H1 (cell line): ENCODE measurements around the gene HYAL1. TPM values are rescaled to one million over a fixed set of nuclear protein-coding genes. Genes with fewer than 3 reads are reported as not detected.

Source experiments
- CBX8 ChIP-seq: fragments of 300-800, 300-1000 bp; sonication (generic); IDR thresholded peaks from 2 replicates; pipeline ENCODE4 v1.7.1; 2016; ENCODE audit warnings: low read depth, low read length, borderline replicate concordance
- CEBPB ChIP-seq: IDR thresholded peaks from 2 replicates; pipeline ENCODE4 v1.6.1; 2012; ENCODE audit warnings: low read depth, low read length
- CREB1 ChIP-seq: IDR thresholded peaks from 2 replicates; pipeline ENCODE4 v1.6.1; 2012; ENCODE audit warnings: inconsistent platforms
- CTBP2 ChIP-seq: IDR thresholded peaks from 2 replicates; pipeline ENCODE4 v1.7.0; 2011; ENCODE audit warnings: borderline replicate concordance, mild to moderate bottlenecking, moderate library complexity, mixed read lengths, low read length; ENCODE audit not compliant: insufficient read depth, insufficient read length
- EGR1 ChIP-seq: IDR thresholded peaks from 2 replicates; pipeline ENCODE4 v1.6.1; 2011; ENCODE audit warnings: low read depth, low read length, borderline replicate concordance
- EZH2 ChIP-seq: fragments of 200-600 bp; sonication (generic); IDR thresholded peaks from 2 replicates; pipeline ENCODE4 v1.7.1; 2012; ENCODE audit warnings: low read depth, mild to moderate bottlenecking, moderate library complexity, low read length, inconsistent platforms; ENCODE audit not compliant: severe bottlenecking
- JUN ChIP-seq: IDR thresholded peaks from 2 replicates; pipeline ENCODE4 v1.6.1; 2011; ENCODE audit warnings: low read depth, mild to moderate bottlenecking, improper control_type of control experiment, low read length
- JUND ChIP-seq: IDR thresholded peaks from 2 replicates; pipeline ENCODE4 v1.6.1; 2011; ENCODE audit warnings: mild to moderate bottlenecking, improper control_type of control experiment, low read length
- KDM1A ChIP-seq: fragments of 200-600, 300-600 bp; sonication (generic); IDR thresholded peaks from 2 replicates; pipeline ENCODE4 v1.7.1; 2016; ENCODE audit warnings: mild to moderate bottlenecking, low read length, borderline replicate concordance
- KDM4A ChIP-seq: IDR thresholded peaks from one replicate; pipeline ENCODE4 v1.7.1; 2012; ENCODE audit warnings: low read depth, mild to moderate bottlenecking, moderate library complexity, low read length, inconsistent platforms; ENCODE audit not compliant: severe bottlenecking
- KDM5A ChIP-seq: fragments of 200-600 bp; IDR thresholded peaks from 2 replicates; pipeline ENCODE4 v1.7.1; 2012; ENCODE audit warnings: mild to moderate bottlenecking, low read length, inconsistent platforms, mixed read lengths
- NRF1 ChIP-seq: IDR thresholded peaks from 2 replicates; pipeline ENCODE4 v1.6.1; 2011; ENCODE audit warnings: mild to moderate bottlenecking, low read depth, low read length, improper control_type of control experiment
- PHF8 ChIP-seq: fragments of 200-600 bp; sonication (generic); conservative IDR thresholded peaks from 2 replicates; pipeline ENCODE4 v1.7.1; 2012; ENCODE audit warnings: low read depth, mild to moderate bottlenecking, inconsistent platforms, low read length, moderate library complexity
- POLR2AphosphoS5 ChIP-seq: IDR thresholded peaks from 2 replicates; pipeline ENCODE4 v1.6.1; 2011; ENCODE audit warnings: low read depth, low read length
- RAD21 ChIP-seq, 2 experiments: IDR thresholded peaks in 1 of 2; conservative IDR thresholded peaks in 1 of 2; 2 replicates each; pipeline ENCODE4 v1.6.1; 2011; ENCODE audit warnings: low read depth in 2 of 2, low read length in 2 of 2, improper control_type of control experiment in 1 of 2, inconsistent platforms in 1 of 2, mild to moderate bottlenecking in 1 of 2, moderate library complexity in 1 of 2
- RFX5 ChIP-seq: IDR thresholded peaks from 2 replicates; pipeline ENCODE4 v1.6.1; 2011; ENCODE audit warnings: low read depth, low read length, improper control_type of control experiment, borderline replicate concordance
- RXRA ChIP-seq: IDR thresholded peaks from 2 replicates; pipeline ENCODE4 v1.6.1; 2011; ENCODE audit warnings: low read depth, mild to moderate bottlenecking, low read length, moderate library complexity; ENCODE audit not compliant: insufficient read depth
- SIRT6 ChIP-seq: IDR thresholded peaks from one replicate; pipeline ENCODE4 v1.7.1; 2012; ENCODE audit warnings: low read length, inconsistent platforms
- SP1 ChIP-seq: IDR thresholded peaks from 2 replicates; pipeline ENCODE4 v1.6.1; 2011; ENCODE audit warnings: low read depth, low read length
- SP4 ChIP-seq: IDR thresholded peaks from 2 replicates; pipeline ENCODE4 v1.6.1; 2012; ENCODE audit warnings: low read length, inconsistent platforms
- TBP ChIP-seq: IDR thresholded peaks from 2 replicates; pipeline ENCODE4 v1.6.1; 2011; ENCODE audit warnings: low read depth, low read length, improper control_type of control experiment
- TCF12 ChIP-seq: IDR thresholded peaks from 2 replicates; pipeline ENCODE4 v1.6.1; 2011; ENCODE audit warnings: low read depth, mild to moderate bottlenecking, low read length
- YY1 ChIP-seq: IDR thresholded peaks from 2 replicates; pipeline ENCODE4 v1.6.1; 2011; ENCODE audit warnings: low read depth, mild to moderate bottlenecking, low read length
- ZNF274 ChIP-seq: IDR thresholded peaks from 2 replicates; pipeline ENCODE4 v1.7.0; 2012; ENCODE audit warnings: low read length, borderline replicate concordance; ENCODE audit errors: extremely low read depth
- polyA plus RNA-seq, 7 experiments: library from polyadenylated mRNA; depleted of rRNA in 3 of 7; stranded (reverse) in 5 of 7; unstranded in 2 of 7; fragments of >200 nt in 5 of 7; fragments of 200-250 nt in 2 of 7; gene quantifications; 1 replicate in 5 of 7; 2 replicates in 1 of 7; 4 replicates in 1 of 7; pipeline versions ENCODE4 v1.2.1 to v1.2.3, GENCODE V29; 2011 to 2013; ENCODE audit warnings: missing spikeins in 2 of 7, mixed read lengths in 2 of 7
- total RNA-seq: library from RNA; stranded (reverse); fragmentation: NEBNext Ultra II Directional; extraction: Animal tissue kit (Norgen Biotek cat#: 25700); gene quantifications from 2 replicates; pipeline ENCODE4 v1.2.1, GENCODE V29; 2021
- TF ChIP-seq, protein P1 (sequence below): IDR thresholded peaks from 2 replicates; pipeline ENCODE4 v1.6.1; 2012; ENCODE audit warnings: inconsistent platforms

Gene HYAL1
- total and polyA plus RNA-seq, 2 of the 8 experiments (the other 6 are each of a cell fraction or from before 2014, with no cell fraction given) = 2.0 to 5.4 TPM

DNA sequence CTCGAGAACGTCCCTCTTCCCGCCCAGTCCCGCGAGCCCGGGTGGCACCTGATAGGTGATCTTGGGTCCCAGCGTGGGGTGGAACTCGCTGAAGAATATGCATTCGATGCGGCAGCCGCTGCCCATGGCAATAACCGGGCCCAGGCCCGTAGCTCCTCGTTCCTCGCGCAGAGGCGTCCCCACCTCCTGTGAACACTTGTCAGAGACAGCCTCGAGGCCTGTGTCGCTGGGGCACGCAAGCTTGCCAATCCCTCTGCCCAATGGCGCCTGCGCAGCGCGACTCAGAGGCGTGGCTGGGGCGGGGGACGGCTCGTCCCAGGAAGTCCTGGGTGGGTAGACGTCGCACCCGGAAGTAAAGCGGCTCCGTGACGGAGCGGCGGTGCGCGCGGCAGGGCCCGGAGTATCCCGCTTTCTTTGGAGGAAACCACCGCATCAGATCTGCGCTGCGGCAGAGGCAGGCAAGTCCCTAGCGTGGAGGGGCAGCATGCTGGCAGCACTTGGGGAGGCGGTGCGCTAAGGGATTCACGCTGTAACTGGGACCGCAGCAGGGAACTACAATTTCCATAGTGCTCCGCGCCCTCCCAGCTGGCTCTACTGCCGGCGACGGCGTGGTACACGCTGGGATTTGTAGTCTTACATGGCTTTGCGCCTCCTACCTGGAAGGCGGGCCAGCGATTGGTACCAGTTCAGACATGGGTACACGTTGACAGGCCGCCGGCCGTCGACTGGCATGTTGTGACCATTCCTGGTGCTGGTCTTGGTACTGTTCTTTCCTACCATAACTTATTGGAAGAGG, 47.4 kb upstream of the HYAL1 start, which contains the start of the genes CYB561D2 and NPRL2 (continued):
- TF ChIP-seq CBX8 = no peak
- TF ChIP-seq CTBP2 = no peak
- TF ChIP-seq RFX5 = no peak
- TF ChIP-seq, protein P1, sequence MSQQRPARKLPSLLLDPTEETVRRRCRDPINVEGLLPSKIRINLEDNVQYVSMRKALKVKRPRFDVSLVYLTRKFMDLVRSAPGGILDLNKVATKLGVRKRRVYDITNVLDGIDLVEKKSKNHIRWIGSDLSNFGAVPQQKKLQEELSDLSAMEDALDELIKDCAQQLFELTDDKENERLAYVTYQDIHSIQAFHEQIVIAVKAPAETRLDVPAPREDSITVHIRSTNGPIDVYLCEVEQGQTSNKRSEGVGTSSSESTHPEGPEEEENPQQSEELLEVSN = peak; percentile 96
- TF ChIP-seq CEBPB = no peak
- no peak for TF ChIP-seq ZNF274
- TF ChIP-seq TBP = no peak
- no peak for TF ChIP-seq JUN
- TF ChIP-seq RAD21 (IDR thresholded peaks at IDR 0.05 in 1 of 2, conservative IDR thresholded peaks at IDR 0.05 in 1 of 2; ENCODE audit: low read depth in 2 of 2, low read length in 2 of 2) = no peak
- no peak for TF ChIP-seq JUND
- TF ChIP-seq KDM1A = no peak
- no peak for TF ChIP-seq RXRA
- TF ChIP-seq POLR2AphosphoS5 = no peak; the same call in 1 of the 2 replicates
- TF ChIP-seq NRF1 = peak; percentile 72
- no peak for TF ChIP-seq EZH2
- no peak for TF ChIP-seq SP1
- TF ChIP-seq TCF12 = no peak
- TF ChIP-seq KDM5A = no peak
- peak; percentile 99 for TF ChIP-seq KDM4A
- no peak for TF ChIP-seq YY1
- peak; percentile 83 for TF ChIP-seq PHF8
- no peak; the same call in 1 of the 2 replicates for TF ChIP-seq SP4
- no peak for TF ChIP-seq EGR1
- TF ChIP-seq CREB1 = peak; percentile 88
- TF ChIP-seq SIRT6 = no peak
